GM18951 (cell line): ENCODE results near the gene SYT9.

Experiments
- POLR2A ChIP-seq: IDR thresholded peaks from 4 replicates; pipeline ENCODE4 v1.6.1; 2011; ENCODE audit warnings: mild to moderate bottlenecking; ENCODE audit not compliant: insufficient read length, insufficient read depth; ENCODE audit errors: extremely low read depth
- in situ Hi-C: fragments of 300-500 bp; cut with MboI; formaldehyde crosslinking; loops from one replicate; pipeline ENCODE4 v1.12.0; 2022; ENCODE audit warnings: low sequenced_read_pairs, mixed read lengths, inconsistent platforms; ENCODE audit not compliant: unreplicated experiment

The SYT9 gene

DNA sequence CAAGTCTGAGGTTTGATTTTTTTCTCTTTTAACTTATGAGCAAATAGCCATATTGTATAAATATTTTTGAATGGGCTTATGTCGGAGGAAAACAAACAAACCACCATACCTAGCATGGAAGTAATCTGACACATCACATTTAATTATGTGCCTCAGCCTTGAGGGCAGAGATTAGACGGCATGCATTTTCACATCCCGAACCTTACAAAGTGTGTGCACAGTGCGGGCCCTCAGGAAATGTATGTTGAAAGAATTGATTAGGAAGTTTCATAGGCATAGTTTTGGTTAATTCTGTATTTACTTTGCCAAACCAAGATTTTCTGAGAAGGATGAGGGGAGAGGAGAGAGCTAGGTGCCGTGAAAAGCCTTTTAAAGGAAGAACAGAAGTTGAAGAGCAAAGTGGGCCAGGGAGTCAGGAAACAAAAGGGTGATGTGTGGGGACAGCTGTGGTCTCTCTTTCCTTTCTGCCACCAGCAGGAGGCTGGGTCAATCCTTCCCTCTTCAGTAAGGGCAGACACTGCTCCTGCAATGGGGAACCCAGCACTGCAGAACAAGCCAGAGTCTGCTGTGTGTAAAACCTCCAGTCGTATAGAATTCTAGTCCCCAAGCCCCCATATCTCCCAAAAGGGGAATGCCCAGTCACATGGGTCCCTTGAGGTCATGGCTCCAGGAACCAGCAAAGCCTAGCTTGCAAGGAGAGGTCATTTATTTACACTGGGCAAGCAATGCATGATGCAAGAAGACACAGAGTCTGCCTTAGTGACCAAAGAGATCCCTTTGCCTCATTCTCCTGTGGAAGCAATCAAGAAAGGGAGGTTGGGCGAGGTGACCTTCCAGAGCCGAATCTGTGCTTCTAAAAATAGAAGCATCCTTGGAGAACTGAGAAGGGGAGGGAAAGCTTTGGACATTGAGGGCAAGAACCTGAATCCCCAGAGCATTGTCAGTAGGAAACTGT lies 162.5 kb downstream of the SYT9 start:
- in situ Hi-C loops, result no loop called here
- TF ChIP-seq POLR2A, result no peak

DNA sequence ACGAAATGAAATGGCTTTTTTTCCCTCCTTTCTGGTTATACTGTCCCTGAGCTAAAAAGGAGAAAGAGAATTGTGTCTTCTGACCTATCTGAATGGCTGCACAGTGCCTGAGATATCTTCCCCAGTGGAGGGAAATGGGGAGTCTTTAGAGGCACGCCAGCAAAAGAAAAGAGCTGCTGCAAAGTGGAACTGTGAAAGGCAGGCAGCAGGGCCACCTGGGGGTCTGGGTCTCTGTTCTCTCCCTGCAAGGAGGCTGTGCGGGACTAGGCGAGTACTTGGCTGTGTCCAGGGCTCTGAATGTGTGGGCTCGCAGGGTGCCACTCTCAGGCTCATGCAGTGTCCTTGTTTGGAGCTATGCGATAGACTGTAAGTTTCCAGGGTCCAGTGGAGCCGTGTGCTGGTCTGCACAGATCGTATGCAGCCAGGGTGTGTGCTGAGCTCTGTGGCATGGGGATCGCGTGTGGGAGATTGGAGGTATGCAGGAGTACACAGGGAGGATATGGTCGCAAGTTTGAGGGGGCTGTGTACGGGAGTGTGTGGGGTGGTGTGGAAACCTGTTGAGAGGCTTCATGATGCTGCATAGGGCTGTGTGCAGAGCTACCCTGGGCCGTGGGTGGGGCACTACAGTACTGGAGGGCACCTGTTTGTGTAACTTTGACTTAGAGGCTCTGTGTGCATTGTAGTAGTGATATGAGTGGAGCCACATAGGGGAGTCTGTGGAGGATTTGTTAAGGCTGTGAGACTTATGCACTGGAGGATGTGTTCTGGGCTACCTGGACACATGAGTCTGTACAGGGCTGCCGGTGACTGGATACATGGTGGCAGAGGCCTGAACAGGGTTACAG lies 163.5 kb downstream of the SYT9 start:
- in situ Hi-C loops, result no loop called here
- no peak for TF ChIP-seq POLR2A

DNA sequence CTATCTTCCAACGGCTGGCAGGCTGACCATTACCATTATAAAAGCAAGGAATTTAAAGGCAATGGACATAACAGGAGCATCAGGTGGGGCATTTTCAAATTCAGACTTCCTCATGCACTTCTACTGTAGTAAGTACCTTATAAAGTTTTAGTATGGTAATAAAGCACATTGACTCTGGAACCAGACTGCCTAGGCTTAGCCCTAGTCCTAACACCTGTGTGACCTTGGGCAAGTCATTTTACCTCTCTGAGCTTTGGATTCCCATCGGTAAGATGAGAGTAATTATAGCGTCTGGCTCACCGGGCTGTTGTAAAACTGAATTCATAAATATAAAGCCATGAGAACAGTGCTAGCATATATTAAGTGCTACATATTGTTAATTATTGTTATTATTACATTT lies 164.4 kb downstream of the SYT9 start:
- in situ Hi-C loops, result no loop called here
- no peak for TF ChIP-seq POLR2A

DNA sequence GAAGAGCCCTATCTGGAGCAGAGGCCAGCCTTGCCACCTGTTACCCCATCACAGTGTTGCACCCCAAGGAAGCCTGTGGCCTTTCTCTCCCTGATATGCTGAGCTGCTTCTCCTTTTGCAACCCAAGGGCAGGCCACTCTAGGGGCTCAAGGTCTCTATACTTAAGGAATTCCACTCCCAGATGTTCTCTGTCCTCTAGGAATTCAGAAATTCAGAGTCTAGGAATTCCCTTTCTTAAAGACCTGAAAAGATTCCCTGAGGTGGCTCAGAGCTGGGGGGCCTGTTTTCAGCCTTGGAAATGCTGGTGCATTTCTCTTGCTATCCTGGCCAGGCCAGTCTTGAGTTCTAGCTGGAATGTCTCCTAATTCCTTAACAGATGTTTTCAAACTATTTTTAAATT lies 165.6 kb downstream of the SYT9 start:
- in situ Hi-C loops, result no loop called here
- no peak for TF ChIP-seq POLR2A

DNA sequence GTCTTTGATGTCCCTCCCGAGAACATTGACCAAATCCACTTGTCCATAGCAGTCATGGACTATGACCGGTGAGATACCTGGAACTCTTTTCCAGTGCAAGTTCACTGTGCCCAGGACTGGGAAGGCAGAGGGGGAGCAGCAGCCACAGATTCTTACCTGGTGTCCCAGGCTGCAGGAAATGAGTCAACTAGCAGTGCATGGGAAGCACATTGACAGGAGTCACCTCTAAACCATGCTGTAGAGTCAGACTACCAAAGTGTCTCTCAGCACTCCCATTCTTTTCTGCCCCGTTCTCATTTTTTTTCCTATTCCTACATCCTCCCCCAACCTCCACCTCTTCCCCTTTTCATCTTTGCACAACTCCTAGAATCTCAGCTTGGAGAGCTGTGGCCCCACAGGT lies 166.4 kb downstream of the SYT9 start:
- no peak for TF ChIP-seq POLR2A
- in situ Hi-C loops, result no loop called here

DNA sequence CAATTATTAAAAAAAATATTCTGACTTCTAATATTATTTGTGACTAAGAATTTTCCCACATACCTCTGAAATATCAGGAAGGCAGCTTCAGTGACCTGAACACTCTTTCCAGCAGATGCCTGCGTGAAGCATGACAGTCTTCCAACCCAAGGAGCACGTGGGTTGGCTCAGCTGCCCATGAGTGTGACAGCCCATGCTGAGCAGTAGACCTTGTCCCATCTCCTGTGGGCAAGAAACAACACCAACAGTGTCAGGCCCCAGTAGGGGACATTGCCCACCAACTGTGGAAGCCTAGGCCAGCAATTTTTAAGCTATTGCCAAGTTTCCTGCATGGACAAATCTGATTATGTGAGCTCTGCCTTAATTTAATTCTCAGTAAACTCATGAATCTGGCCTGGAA lies 167.2 kb downstream of the SYT9 start:
- in situ Hi-C loops, result no loop called here
- TF ChIP-seq POLR2A, result no peak

DNA sequence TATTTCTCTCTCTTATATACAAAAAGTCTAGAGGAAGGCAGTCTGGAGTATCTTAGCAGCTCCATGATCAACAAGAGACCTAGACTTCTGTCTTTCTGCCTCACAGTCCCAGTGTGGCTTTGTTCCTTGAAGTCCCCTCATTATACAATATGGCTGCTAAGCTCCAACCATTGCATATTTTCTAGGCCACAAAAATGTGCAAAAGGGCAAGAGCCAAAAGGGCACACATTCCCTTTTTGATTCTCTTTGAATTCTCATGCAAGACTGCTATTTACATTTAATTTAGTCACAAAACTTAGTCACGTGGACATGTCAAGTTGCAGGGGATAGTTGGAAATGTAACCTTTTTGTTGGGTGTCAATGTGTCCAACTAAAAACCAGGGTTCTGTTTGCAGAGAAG lies 169.4 kb downstream of the SYT9 start:
- TF ChIP-seq POLR2A, result no peak
- in situ Hi-C loops, result no loop called here

DNA sequence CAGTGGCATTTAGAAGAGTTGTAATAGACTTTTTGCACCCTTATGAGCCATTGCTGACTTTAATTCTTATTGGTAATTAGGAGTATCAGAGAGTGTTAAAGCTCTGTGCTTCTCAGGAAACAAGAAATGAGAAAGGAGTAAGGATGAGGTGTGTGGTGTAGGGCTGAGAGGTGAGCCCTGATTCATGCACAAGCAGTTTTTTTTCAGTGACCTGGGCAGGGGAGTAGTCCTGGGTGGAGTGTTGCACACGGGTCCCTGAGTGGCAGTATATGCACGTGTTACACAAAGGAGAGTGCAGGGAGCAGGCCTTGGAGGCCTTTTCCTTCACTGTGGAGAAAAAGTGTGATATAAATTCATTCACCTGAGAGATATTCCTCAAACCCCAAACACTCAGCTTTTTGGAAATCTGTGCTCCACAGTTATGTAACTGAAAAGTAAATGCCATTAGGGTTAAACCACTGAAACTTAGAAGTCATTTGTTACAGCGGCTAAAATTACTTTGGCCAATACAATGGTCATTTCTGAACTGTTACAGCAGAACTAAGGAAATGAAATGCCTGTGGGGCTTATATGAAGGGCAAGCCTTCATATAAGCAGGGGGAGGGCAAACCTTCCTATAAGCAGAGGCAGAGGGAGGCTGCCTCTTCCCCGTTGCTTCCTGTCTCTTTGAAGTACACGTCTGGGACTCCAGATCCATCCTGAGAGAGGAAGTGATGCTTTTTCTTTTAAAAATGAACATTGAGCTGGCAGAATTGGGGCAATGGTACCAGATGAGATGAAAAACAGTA lies 171.0 kb downstream of the SYT9 start:
- TF ChIP-seq POLR2A, result no peak
- in situ Hi-C loops, result no loop called here

DNA sequence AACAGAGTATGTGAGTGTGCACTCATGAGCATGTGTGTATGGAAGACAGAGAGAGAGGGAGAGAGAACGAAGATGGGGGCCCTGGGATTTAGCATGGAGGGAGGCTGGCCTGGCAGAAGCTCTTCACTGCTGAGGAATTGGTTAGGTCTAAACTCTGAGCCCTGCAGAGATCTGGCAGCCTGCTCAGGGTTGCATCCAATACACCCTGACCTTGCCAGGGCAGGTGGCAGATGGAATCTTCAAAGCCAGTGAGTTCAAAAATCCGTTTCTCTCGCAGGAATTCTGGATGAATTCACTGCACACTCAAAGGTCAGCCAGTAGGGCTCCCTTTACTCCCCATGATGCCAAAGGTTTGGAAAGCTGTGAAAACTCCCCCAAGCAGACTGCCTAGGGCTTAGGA lies 172.2 kb downstream of the SYT9 start:
- in situ Hi-C loops, result no loop called here
- no peak for TF ChIP-seq POLR2A

DNA sequence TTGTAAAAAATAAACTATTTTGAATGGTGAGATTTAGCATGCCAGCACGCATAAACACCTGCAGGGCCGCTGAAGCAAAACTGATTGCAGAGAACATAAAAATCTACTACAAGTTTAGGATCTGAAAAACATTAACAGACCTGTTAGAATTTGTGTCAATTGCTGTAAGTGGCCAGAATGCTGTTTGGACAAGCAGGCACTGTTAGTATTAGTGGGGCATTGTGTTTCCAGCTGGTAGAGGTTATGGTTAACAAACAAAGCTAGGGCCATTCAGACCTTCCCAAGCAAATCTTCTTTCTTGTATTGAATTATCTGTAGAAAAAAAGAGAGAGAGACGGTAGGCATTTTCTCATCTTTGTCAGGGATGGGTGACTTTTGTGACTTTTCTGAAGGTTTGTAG lies 176.0 kb downstream of the SYT9 start:
- in situ Hi-C loops, result no loop called here
- TF ChIP-seq POLR2A, result no peak

DNA sequence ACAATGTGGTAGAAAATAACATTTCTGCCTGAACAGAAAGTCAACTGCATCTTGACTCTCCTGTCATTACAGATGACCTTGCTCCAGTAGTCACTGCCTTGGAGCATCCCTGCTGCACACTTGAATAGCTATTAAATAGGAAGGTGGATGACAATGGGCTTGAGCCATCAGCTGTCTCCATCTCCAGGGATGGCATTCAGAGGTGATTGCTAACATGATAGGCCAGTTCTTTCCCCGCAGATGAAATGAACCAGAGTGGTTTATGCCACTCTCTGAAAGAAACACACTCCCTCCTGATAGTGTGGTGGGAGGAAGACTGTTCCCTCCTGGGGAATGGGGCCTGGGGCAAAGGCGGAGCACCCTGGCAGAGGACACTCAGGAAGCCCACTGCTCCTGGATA lies 176.5 kb downstream of the SYT9 start:
- in situ Hi-C loops, result no loop called here

DNA sequence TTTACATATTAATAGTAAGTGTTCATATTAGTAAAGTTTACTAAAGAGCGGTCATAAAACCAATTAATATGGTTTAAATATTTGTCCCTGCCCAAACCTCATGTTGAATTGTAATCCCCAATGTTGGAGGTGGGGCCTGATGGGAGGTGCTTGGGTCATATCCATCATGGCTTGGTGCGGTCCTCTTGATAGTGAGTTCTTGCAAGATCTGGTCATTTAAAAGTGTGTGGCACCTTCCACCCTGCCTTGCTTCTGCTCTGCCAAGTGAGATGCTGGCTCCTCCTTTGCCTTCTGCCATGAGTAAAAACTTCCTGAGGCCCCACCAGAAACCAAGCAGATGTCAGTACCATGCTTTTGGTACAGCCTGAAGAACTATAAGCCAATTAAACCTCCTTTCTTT lies 178.8 kb downstream of the SYT9 start:
- in situ Hi-C loops, result no loop called here
- no peak for TF ChIP-seq POLR2A

More for the DNA sequence above, 176.5 kb downstream of the SYT9 start:
- TF ChIP-seq POLR2A, result no peak

DNA sequence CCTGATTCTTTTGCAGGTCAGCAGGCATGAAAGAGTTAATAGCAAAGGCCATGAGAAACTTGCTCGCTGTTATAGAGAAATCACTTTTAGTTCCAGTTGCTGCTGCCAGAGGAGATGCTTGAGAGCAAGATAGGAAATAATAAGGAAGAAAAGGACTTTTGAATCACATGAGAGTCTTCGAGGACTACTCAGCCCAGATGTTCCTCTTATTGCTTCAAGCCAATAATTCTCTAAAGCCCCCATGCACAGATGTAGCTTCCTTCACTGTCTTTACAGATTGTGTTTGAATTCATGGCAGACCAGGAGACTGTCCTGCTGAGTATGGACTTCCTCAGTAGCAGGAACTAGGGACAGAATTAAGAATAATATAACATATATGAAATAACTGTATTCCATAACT lies 183.5 kb downstream of the SYT9 start:
- in situ Hi-C loops, result no loop called here
- TF ChIP-seq POLR2A, result no peak
